Progenitor cell of endocrine pancreas (in vitro differentiated cells): ENCODE measurements around the gene GTSE1. TPM values are rescaled to one million over a fixed set of nuclear protein-coding genes. Genes with fewer than 3 reads are reported as not detected.
"Not testable (repeated sequence)": the region's sequence is repeated elsewhere in the genome, so short reads cannot be mapped to it uniquely, and the experiment has no call there.

Experiments
- DNase-seq: peaks from one replicate; pipeline ENCODE4 v3.0.0; 2021; ENCODE audit warnings: low spot score; ENCODE audit not compliant: unreplicated experiment
- H3K27ac Mint-ChIP-seq: 2 replicates; pipeline ENCODE4 v1.8.0; 2021; ENCODE audit warnings: mild to moderate bottlenecking, moderate library complexity, mixed read lengths
- H3K27me3 Mint-ChIP-seq: 2 replicates; pipeline ENCODE4 v1.8.0; 2021; ENCODE audit warnings: mixed read lengths
- H3K36me3 Mint-ChIP-seq: 2 replicates; pipeline ENCODE4 v1.8.0; 2022; ENCODE audit warnings: mixed read lengths; ENCODE audit not compliant: insufficient read depth
- H3K4me1 Mint-ChIP-seq: 2 replicates; pipeline ENCODE4 v1.8.0; 2021; ENCODE audit warnings: low read depth, mixed read lengths
- H3K4me3 Mint-ChIP-seq: 2 replicates; pipeline ENCODE4 v1.8.0; 2021; ENCODE audit warnings: low read depth, mild to moderate bottlenecking, moderate library complexity, mixed read lengths
- H3K9me3 Mint-ChIP-seq: 2 replicates; pipeline ENCODE4 v1.8.0; 2021; ENCODE audit warnings: low read depth, mixed read lengths
- total RNA-seq: library from RNA; stranded (reverse); gene quantifications from 2 replicates; pipeline ENCODE4 v1.2.1, GENCODE V29; 2021
- TF ChIP-seq, protein P1 (sequence below): fragments of 200-600 bp; sonication (generic); IDR thresholded peaks from one replicate; pipeline ENCODE4 v1.5.0; 2021; ENCODE audit warnings: antibody characterized with exemption, mild to moderate bottlenecking; ENCODE audit not compliant: unreplicated experiment

The GTSE1 gene
- total RNA-seq, 1 donor from 2014 or later, result 25.1 TPM

DNA sequence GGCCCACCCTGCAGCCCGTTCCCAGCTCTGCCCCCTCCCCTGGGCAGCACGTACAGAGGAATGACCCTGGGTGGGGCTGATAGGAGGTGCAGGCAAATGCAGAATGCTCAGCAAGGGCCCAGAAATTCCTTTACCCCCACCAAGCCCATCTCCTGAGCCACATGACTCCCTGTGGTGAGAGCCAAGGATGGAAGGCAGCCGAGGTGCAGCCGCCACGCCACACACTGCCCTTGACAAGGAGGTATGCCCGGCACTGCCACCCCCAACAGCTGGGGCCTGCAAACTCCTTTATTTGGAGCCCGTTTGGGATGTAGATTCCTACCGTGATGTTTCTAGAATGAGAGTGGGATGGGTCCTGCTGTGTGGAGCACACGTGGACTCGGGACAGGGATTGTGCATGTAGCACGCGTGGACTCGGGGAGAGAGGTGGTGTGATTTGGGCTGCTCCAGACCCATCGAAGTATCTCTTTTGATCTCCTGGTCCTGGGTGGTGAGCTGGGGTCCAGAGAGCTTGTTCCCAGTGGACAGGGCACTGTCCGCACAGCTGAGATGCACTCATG, 12.9 kb downstream of the GTSE1 start:
- Mint-ChIP-seq H3K36me3 (peaks cover 3% of the 10 kb centered on the region), H3K4me3 (no peak overlapping the region), H3K9me3 (no peaks in the 10 kb centered on the region), H3K27ac (no peak overlapping the region), H3K27me3 (no peaks in the 10 kb centered on the region), H3K4me1 (no peaks in the 10 kb centered on the region)
- TF ChIP-seq, protein P1, sequence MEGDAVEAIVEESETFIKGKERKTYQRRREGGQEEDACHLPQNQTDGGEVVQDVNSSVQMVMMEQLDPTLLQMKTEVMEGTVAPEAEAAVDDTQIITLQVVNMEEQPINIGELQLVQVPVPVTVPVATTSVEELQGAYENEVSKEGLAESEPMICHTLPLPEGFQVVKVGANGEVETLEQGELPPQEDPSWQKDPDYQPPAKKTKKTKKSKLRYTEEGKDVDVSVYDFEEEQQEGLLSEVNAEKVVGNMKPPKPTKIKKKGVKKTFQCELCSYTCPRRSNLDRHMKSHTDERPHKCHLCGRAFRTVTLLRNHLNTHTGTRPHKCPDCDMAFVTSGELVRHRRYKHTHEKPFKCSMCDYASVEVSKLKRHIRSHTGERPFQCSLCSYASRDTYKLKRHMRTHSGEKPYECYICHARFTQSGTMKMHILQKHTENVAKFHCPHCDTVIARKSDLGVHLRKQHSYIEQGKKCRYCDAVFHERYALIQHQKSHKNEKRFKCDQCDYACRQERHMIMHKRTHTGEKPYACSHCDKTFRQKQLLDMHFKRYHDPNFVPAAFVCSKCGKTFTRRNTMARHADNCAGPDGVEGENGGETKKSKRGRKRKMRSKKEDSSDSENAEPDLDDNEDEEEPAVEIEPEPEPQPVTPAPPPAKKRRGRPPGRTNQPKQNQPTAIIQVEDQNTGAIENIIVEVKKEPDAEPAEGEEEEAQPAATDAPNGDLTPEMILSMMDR, result no peak
- no peak for DNase-seq

DNA sequence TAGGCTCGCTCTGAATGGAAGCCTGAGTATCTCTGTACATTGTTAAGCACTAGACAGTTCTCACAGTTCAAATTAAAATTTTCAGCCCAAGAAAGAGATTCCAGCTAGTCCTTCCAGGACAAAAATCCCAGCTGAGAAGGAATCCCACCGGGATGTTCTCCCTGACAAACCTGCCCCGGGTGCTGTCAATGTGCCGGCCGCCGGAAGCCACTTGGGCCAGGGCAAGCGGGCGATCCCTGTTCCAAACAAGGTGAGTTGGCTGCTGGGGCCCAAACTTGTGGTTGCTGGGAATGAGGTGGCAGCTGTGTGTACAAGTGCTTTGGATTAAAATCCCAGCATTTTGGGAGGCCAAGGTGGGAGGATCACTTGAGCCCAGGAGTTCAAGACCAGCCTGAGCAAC, 15.4 kb downstream of the GTSE1 start:
- peaks cover 3% of the 10 kb centered on the region for H3K36me3 Mint-ChIP-seq
- TF ChIP-seq, protein P1, result no peak
- H3K27me3 Mint-ChIP-seq, result no peaks in the 10 kb centered on the region
- DNase-seq, result no peak
- H3K4me3 Mint-ChIP-seq, result no peak overlapping the region
- no peak overlapping the region for H3K27ac Mint-ChIP-seq
- no peaks in the 10 kb centered on the region for H3K9me3 Mint-ChIP-seq
- no peaks in the 10 kb centered on the region for H3K4me1 Mint-ChIP-seq

DNA sequence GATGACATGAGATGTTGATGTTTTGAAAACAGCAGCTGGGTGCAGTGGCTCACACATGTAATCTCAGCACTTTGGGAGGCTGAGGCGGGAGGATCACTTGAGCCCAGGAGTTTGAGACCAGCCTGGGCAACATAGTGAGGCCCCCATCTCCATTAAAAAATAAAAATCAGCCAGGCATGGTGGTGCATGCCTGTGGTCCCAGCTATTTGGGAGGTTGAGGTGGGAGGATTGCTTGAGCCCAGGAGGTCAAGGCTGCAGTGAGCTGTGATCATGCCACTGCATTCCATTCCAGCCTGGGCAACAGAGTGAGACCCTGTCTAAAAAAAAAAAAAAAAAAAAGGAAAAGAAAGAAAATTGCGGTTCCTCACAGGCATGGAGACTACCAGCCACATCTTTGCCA, 16.2 kb downstream of the GTSE1 start:
- not testable (repeated sequence) for H3K27me3 Mint-ChIP-seq, H3K27ac Mint-ChIP-seq, H3K4me1 Mint-ChIP-seq, H3K4me3 Mint-ChIP-seq, H3K9me3 Mint-ChIP-seq, H3K36me3 Mint-ChIP-seq, DNase-seq

DNA sequence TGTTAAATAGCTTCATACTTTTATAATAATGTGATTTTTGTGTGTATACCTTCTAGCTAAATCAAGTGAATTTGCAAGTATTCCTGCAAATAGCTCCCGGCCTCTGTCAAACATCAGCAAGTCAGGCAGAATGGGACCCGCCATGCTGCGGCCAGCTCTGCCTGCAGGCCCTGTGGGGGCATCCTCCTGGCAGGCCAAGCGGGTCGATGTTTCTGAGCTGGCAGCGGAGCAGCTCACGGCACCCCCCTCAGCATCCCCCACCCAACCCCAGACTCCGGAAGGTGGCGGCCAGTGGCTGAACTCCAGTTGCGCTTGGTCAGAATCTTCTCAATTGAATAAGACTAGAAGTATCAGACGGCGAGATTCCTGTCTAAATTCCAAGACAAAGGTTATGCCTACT, 19.3 kb downstream of the GTSE1 start:
- Mint-ChIP-seq H3K4me3 (no peak overlapping the region), H3K36me3 (peaks cover 4% of the 10 kb centered on the region), H3K9me3 (no peaks in the 10 kb centered on the region), H3K27me3 (no peaks in the 10 kb centered on the region), H3K27ac (no peak overlapping the region), H3K4me1 (no peaks in the 10 kb centered on the region)
- DNase-seq, result no peak
- TF ChIP-seq, protein P1, result no peak

DNA sequence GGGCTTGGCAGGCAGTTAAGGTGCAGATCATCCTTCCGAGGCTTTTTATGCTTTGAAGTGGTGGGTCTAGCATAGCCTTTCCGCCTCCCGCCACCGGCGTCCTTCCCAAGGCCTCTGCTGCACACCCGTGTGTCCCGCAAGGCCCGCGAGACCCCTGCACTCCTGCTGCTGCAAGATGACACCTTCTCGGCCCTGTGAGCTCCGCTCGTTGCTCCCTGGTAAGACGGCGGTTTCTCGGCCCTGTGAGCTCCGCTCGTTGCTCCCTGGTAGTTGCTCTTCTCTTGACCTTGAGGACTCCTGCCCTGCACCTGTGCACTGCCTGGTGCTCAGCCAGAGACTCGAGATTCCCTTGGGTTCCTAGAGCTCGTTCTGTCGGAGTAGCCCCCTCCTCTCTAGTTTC, 21.0 kb downstream of the GTSE1 start:
- no peaks in the 10 kb centered on the region for H3K4me1 Mint-ChIP-seq
- no peaks in the 10 kb centered on the region for H3K27me3 Mint-ChIP-seq
- no peak overlapping the region for H3K4me3 Mint-ChIP-seq
- H3K27ac Mint-ChIP-seq, result no peak overlapping the region
- DNase-seq, result no peak
- no peaks in the 10 kb centered on the region for H3K9me3 Mint-ChIP-seq
- H3K36me3 Mint-ChIP-seq, result peaks cover 4% of the 10 kb centered on the region
- TF ChIP-seq, protein P1, result no peak

DNA sequence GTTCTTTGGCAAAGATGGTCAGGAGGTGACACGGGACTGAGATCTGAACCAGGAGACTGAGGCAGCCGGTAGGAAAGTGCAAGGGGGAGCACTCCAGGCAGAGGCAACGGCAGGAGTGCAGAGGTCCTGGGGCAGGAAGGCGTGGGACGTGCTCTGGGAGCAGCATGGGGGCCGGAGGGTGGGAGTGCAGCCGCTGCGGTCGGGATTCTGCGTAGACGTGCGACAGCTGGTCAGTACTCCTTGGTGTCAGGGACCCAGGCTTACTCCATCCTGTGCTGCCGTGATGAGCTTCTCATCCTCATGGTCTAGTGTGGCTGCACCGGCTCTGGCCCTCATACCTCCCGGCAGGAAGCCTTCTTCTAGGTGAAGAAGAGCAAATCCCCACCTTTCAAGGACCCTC, 21.9 kb downstream of the GTSE1 start:
- Mint-ChIP-seq H3K4me3 (no peak overlapping the region), H3K9me3 (no peaks in the 10 kb centered on the region), H3K36me3 (peaks cover 7% of the 10 kb centered on the region), H3K4me1 (no peaks in the 10 kb centered on the region), H3K27me3 (no peaks in the 10 kb centered on the region), H3K27ac (no peak overlapping the region)
- TF ChIP-seq, protein P1, result no peak
- DNase-seq, result no peak
